GM12878 (cell line): ENCODE measurements around the gene SIRT3. TPM values are rescaled to one million over a fixed set of nuclear protein-coding genes. Genes with fewer than 3 reads are reported as not detected.
A peak's percentile ranks its signal among the peaks of the same experiment; 100 is the strongest.

Experiments used
- ATAC-seq: fragments of 200-7000 bp; cut with Tn5 transposase; 3 replicates; pipeline ENCODE4 v1.9.1; 2020; ENCODE audit warnings: mild to moderate bottlenecking, moderate library complexity
- BruUV-seq: library from RNA; stranded (reverse); fragments of 400-500 nt; replicated peaks from 2 replicates; lab custom pipeline; 2021; lab: Mats Ljungman, UMichigan
- CTCF ChIA-PET: fragments of 300-600 bp; sonication (Branson Sonifier 250); formaldehyde crosslinking; extraction: SDS; loops from one replicate; lab custom pipeline; 2021; ENCODE audit warnings: inconsistent platforms; lab: Yijun Ruan, JAX
- POLR2A ChIA-PET: fragments of 350-600 bp; formaldehyde crosslinking; extraction: SDS; loops from one replicate; lab custom pipeline; 2021; ENCODE audit warnings: inconsistent platforms; lab: Charles Lee
- RAD21 ChIA-PET: fragments of 300-600 bp; sonication (Branson Sonifier 250); formaldehyde crosslinking; loops from one replicate; lab custom pipeline; 2023; ENCODE audit warnings: antibody characterized with exemption; ENCODE audit not compliant: unreplicated experiment; lab: Charles Lee
- SMC1A ChIA-PET: fragments of 300-600 bp; sonication (Branson Sonifier 250); formaldehyde crosslinking; loops from one replicate; lab custom pipeline; 2023; ENCODE audit not compliant: unreplicated experiment, uncharacterized antibody; lab: Charles Lee
- DNase-seq: peaks from one replicate; pipeline ENCODE4 v3.0.0-alpha.2; 2011; ENCODE audit warnings: low read depth, low spot score
- FAIRE-seq: peaks from 3 replicates; lab custom pipeline; 2011; peaks lifted over from hg19 to GRCh38; lab: Jason Lieb, UNC
- H2AFZ ChIP-seq: 2 replicates; pipeline ENCODE4 v1.6.0; 2011; ENCODE audit warnings: low read depth, low read length, control low read depth; ENCODE audit not compliant: control insufficient read depth
- H3K27ac ChIP-seq: 2 replicates; pipeline ENCODE4 v1.5.1; 2011; ENCODE audit warnings: control low read depth; ENCODE audit not compliant: control insufficient read depth, insufficient read depth
- H3K27me3 ChIP-seq, 2 experiments: replicated peaks in 1 of 2; 2 replicates each; pipeline versions ENCODE4 v1.6.0 to v1.6.1; 2011; ENCODE audit warnings: low read length in 1 of 2; ENCODE audit not compliant: control insufficient read depth in 2 of 2, insufficient read depth in 2 of 2
- H3K36me3 ChIP-seq, 2 experiments: 2 replicates each; pipeline ENCODE4 v1.5.1; 2011; ENCODE audit warnings: low read length in 1 of 2; ENCODE audit not compliant: control insufficient read depth in 2 of 2, insufficient read depth in 2 of 2
- H3K4me1 ChIP-seq: 2 replicates; pipeline ENCODE4 v1.6.1; 2011; ENCODE audit warnings: mild to moderate bottlenecking, low read length, moderate library complexity, mixed read lengths; ENCODE audit not compliant: control insufficient read depth, insufficient read depth
- H3K4me2 ChIP-seq: 2 replicates; pipeline ENCODE4 v1.6.0; 2011; ENCODE audit warnings: control low read depth; ENCODE audit not compliant: control insufficient read depth, insufficient read depth
- H3K4me3 ChIP-seq: fragments of 200-600 bp; sonication (generic); 2 replicates; pipeline ENCODE4 v1.5.1; 2016
- H3K79me2 ChIP-seq: 2 replicates; pipeline ENCODE4 v1.6.0; 2011; ENCODE audit warnings: low read length; ENCODE audit not compliant: control insufficient read depth, insufficient read depth
- H3K9ac ChIP-seq: 2 replicates; pipeline ENCODE4 v1.8.0; 2011; ENCODE audit warnings: low read length, control low read depth, mixed read lengths; ENCODE audit not compliant: control insufficient read depth, insufficient read depth
- H3K9me3 ChIP-seq: replicated peaks from 3 replicates; pipeline ENCODE4 v1.5.1; 2011; ENCODE audit warnings: mild to moderate bottlenecking, low read length; ENCODE audit not compliant: control insufficient read depth, insufficient read depth
- H4K20me1 ChIP-seq: 2 replicates; pipeline ENCODE4 v1.6.0; 2011; ENCODE audit not compliant: control insufficient read depth, insufficient read depth
- ASH2L ChIP-seq: fragments of 300-600, 200-600 bp; sonication (generic); IDR thresholded peaks from 2 replicates; pipeline ENCODE4 v1.6.1; 2017; ENCODE audit warnings: low read depth, mild to moderate bottlenecking, borderline replicate concordance
- CBX3 ChIP-seq: fragments of 200-600 bp; sonication (generic); IDR thresholded peaks from 2 replicates; pipeline ENCODE4 v1.6.1; 2016; ENCODE audit warnings: low read depth, borderline replicate concordance
- HCFC1 ChIP-seq: fragments of 150-350 bp; IDR thresholded peaks from 2 replicates; pipeline ENCODE4 v1.6.1; 2014; ENCODE audit warnings: low read length
- KDM1A ChIP-seq: fragments of 200-600 bp; sonication (generic); IDR thresholded peaks from 2 replicates; pipeline ENCODE4 v1.6.1; 2016; ENCODE audit warnings: borderline replicate concordance
- MYB ChIP-seq: fragments of 150-350 bp; IDR thresholded peaks from 2 replicates; pipeline ENCODE4 v1.6.1; 2014; ENCODE audit warnings: mild to moderate bottlenecking, low read depth, low read length, borderline replicate concordance
- NFYB ChIP-seq: IDR thresholded peaks from 2 replicates; pipeline ENCODE4 v1.6.1; 2011; ENCODE audit warnings: low read depth, mild to moderate bottlenecking, low read length, improper control_type of control experiment, moderate library complexity; ENCODE audit not compliant: insufficient read depth
- POLR2A ChIP-seq: IDR thresholded peaks from 2 replicates; pipeline ENCODE4 v1.6.1; 2011; ENCODE audit warnings: low read depth, mild to moderate bottlenecking, low read length
- RELB ChIP-seq: fragments of 450-650 bp; IDR thresholded peaks from 2 replicates; pipeline ENCODE4 v1.6.1; 2017; ENCODE audit warnings: low read depth, mild to moderate bottlenecking, moderate library complexity
- SMC3 ChIP-seq: IDR thresholded peaks from 2 replicates; pipeline ENCODE4 v1.6.1; 2011; ENCODE audit warnings: low read length, improper control_type of control experiment, borderline replicate concordance
- YY1 ChIP-seq: IDR thresholded peaks from 2 replicates; pipeline ENCODE4 v1.6.1; 2011; ENCODE audit warnings: low read depth, mild to moderate bottlenecking, low read length
- WGBS: methylation state at CpG from one replicate; pipeline ENCODE4 v1.1.6; 2016; ENCODE audit warnings: low lambda C conversion rate; ENCODE audit not compliant: insufficient replicate concordance, insufficient coverage; ENCODE audit errors: missing lambda C conversion rate; 5-methylcytosine and 5-hydroxymethylcytosine counted together
- in situ Hi-C: fragments of 300-500 bp; cut with MboI; formaldehyde crosslinking; loops from 9 replicates; pipeline ENCODE4 v1.14.3; 2018; ENCODE audit warnings: mixed read lengths
- intact Hi-C: fragments of 100-400 bp; cut with micrococcal nuclease; formaldehyde crosslinking; loops from one replicate; pipeline ENCODE4 v1.14.2; 2022; ENCODE audit not compliant: unreplicated experiment
- polyA plus RNA-seq, 11 experiments: library from polyadenylated mRNA; depleted of rRNA in 4 of 11; unstranded in 6 of 11; stranded (reverse) in 5 of 11; fragments of >200 nt; fragmentation: Nextera tagmentation in 4 of 11; fragmentation: Illumina TruSeq in 1 of 11; extraction: Ambion mirVana in 4 of 11; extraction: Trizol in 1 of 11; gene quantifications; 1 replicate in 1 of 11; 2 replicates in 10 of 11; pipeline versions ENCODE4 v1.2.1 to v1.2.3, GENCODE V29; 2011 to 2016; ENCODE audit warnings: inconsistent platforms in 2 of 11, missing spikeins in 2 of 11, low read depth in 1 of 11
- total RNA-seq, 4 experiments: library from RNA; depleted of rRNA in 3 of 4; stranded (reverse); fragments of >200 nt in 3 of 4; fragmentation: Illumina TruSeq in 1 of 4; extraction: Trizol in 1 of 4; gene quantifications; 2 replicates each; pipeline versions ENCODE4 v1.2.1 to v1.2.3, GENCODE V29; 2013 to 2021

The SIRT3 gene
- total and polyA plus RNA-seq, 10 of the 15 experiments (the other 5 are each of a cell fraction or from before 2014, with no cell fraction given): 0.90 to 23.2 (median 12.6) TPM

- peaks cover 32% of the 10 kb centered on the region for H3K79me2 ChIP-seq
- H3K36me3 ChIP-seq: peaks cover 4 to 21% of the 10 kb centered on the region in 2 experiments
- BruUV-seq: no TSS peak
- WGBS: 78% methylated on average over 7 of the region's 7 CpGs
- H3K27ac ChIP-seq: no peak overlapping the region
- ChIA-PET SMC1A (no interaction called here), CTCF (interaction anchor here (1.3 kb wide), 1 partner anchor 54 kb away, joined by 3 read pairs; no protein-coding TSS in a partner anchor), POLR2A (interaction anchor here (1.2 to 2.2 kb wide), 2 partner anchors 13 to 34 kb away, joined by 3 to 6 read pairs; no protein-coding TSS in a partner anchor), RAD21 (no interaction called here)
- peaks cover 12% of the 10 kb centered on the region for H3K4me1 ChIP-seq
- no peak overlapping the region for H3K4me3 ChIP-seq
- no peaks in the 10 kb centered on the region for H3K9me3 ChIP-seq
- intact Hi-C loops: loop anchor here (10.0 kb wide), 1 partner anchor 242 kb away; the partner anchor contains the start of gene ANO9
- TF ChIP-seq ASH2L (no peak), POLR2A (peak; percentile 39; the same call in 1 of the 2 replicates)
- no peak overlapping the region for H3K4me2 ChIP-seq
- peaks cover 11% of the 10 kb centered on the region for H4K20me1 ChIP-seq
- DNase-seq (no peak), ATAC-seq (no peak), FAIRE-seq (no peak)
- no peak overlapping the region for H3K9ac ChIP-seq
- in situ Hi-C loops: loop anchor here (10.0 kb wide), 1 partner anchor 162 kb away; the partner anchor contains the start of gene B4GALNT4
- H3K27me3 ChIP-seq: no peaks in the 10 kb centered on the region
- no peak overlapping the region for H2AFZ ChIP-seq
Observed at GRCh38 chr11:203056-203944, 32.8 kb downstream of the SIRT3 start.

GRCh38 chr11:202490-202889 is 33.7 kb downstream of the SIRT3 start:
- RAD21 ChIA-PET: no interaction called here
- TF ChIP-seq YY1: no peak
- TF ChIP-seq KDM1A: no peak
- TF ChIP-seq NFYB: no peak
- no peak for TF ChIP-seq SMC3
- no peak for TF ChIP-seq MYB
- TF ChIP-seq CBX3: no peak
- no peak for TF ChIP-seq HCFC1
- TF ChIP-seq RELB: no peak

More at GRCh38 chr11:202490-202889, 33.7 kb downstream of the SIRT3 start:
- SMC1A ChIA-PET: no interaction called here
- POLR2A ChIA-PET: no interaction called here
- intact Hi-C loops (loop anchor here (10.0 kb wide), 1 partner anchor 242 kb away; the partner anchor contains the start of gene ANO9), in situ Hi-C loops (loop anchor here (10.0 kb wide), 1 partner anchor 162 kb away; the partner anchor contains the start of gene B4GALNT4)
- Histone ChIP-seq H3K9me3 (no peaks in the 10 kb centered on the region), H2AFZ (no peak overlapping the region), H3K4me3 (no peak overlapping the region), H3K79me2 (peaks cover 27% of the 10 kb centered on the region), H4K20me1 (peaks cover 11% of the 10 kb centered on the region), H3K4me2 (no peak overlapping the region), H3K9ac (no peak overlapping the region), H3K36me3 (peaks cover 4 to 21% of the 10 kb centered on the region in 2 experiments), H3K27ac (no peak overlapping the region), H3K27me3 (no peaks in the 10 kb centered on the region), H3K4me1 (peaks cover 12% of the 10 kb centered on the region)
- 68% methylated on average over 8 of the region's 8 CpGs for WGBS
- ATAC-seq: no peak
- CTCF ChIA-PET: interaction anchor here (0.6 kb wide), 1 partner anchor 61 kb away, joined by 3 read pairs; no protein-coding TSS in a partner anchor
- no peak for DNase-seq
- no peak for FAIRE-seq
- no TSS peak for BruUV-seq
